KBM-7 (cell line): Measurements from ENCODE around the gene EFCAB9.
"Not testable (repeated sequence)": the region's sequence is repeated elsewhere in the genome, so short reads cannot be mapped to it uniquely, and the experiment has no call there.

ENCODE experiments used
- DNase-seq: peaks from one replicate; pipeline ENCODE4 v3.0.0-alpha.2; 2015
- in situ Hi-C: fragments of 300-500 bp; cut with MboI; formaldehyde crosslinking; loops from 2 replicates; pipeline ENCODE4 v1.14.3; 2020; ENCODE audit warnings: low sequenced_read_pairs, low pct_unique_long_range_greater_than_20kb, mixed read lengths

The EFCAB9 gene

DNA sequence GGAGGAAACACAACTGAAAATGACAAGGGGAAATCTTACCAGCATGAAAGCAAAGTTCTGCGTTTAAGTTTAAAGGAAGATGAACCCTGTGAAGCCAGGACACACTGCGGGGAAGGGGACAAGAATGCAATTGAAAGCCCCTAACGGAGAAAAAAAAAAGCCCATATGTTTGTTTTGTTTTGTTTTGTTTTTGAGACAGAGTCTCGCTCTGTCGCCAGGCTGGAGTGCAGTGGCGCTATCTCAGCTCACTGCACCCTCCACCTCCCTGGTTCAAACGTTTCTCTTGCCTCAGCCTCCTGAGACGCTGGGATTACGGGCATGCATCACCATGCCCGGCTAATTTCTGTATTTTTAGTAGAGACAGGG, 8.9 kb upstream of the EFCAB9 start:
- in situ Hi-C loops = loop anchor here (10.0 kb wide), 1 partner anchor 70 kb away; no protein-coding TSS in a partner anchor
- DNase-seq = no peak

DNA sequence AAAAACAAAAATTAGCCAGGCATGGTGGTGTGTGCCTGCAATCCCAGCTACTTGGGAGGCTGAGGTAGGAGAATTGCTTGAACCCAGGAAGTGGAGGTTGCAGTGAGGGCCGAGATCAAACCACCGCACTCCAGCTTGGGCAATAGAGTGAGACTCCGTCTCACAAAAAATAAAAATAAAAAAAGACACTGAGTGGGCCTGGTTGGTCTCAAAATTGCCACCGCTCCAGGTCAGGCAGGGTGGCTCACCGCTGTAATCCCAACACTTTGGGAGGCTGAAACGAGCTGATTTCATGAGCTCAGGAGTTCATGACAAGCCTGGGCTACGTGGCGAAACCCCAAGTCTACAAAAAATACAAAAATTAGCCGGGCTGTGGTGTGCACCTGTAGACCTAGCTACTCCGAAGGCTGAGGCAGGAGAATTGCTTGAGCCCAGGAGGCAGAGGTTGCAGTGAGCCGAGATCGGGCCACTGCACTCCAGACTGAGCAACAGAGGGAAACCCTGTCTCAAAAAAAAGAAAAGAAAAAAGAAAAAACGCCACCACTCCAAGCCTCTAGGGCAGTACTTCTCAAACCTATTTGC, 7.8 kb upstream of the EFCAB9 start:
- DNase-seq = no peak
- in situ Hi-C loops = loop anchor here (10.0 kb wide), 1 partner anchor 71 kb away; no protein-coding TSS in a partner anchor

DNA sequence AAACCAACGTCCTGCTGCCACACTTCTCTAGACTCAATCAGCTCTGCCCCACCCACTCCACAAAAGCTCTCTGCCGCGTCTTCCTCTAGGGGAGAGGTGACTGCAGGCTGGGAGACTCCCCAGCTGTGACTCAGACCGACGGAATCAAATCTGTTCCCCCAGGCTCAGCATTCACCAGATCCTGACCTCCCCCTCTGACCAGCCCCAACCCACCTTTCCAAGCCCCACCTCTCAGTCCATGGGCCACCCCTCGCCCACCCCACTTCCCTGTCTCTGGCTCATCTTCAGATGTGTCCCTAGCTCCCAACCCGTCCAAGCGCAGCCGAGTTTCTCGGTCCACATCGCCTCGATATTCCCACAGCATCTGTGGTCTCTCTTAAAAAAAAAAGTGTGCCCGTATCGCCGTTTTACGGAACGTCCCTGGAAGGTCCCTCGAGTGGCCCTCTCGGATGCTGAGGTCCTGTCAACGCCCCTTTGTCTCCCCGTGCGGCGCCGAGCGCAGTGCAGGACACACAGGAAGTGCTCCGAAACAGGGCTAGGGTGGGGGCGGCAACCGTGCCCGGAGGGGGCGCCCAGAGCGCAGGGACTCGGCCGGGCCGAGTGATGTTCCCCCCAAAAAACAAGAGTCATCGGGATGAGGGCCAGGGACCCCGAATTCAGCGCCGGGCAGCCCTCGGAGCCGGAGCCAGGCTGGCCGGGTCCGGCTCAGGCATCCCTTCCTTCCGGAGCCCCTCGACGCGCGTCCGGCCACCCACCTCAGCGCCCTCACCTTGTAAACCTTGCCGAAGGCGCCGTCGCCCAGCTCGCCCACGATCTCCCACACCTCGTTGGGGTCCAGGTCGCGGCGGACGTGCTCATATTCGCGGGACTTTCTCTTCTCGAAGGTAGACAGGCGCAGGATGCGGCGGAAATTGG, 6.6 kb upstream of the EFCAB9 start:
- in situ Hi-C loops = loop anchor here (10.0 kb wide), 1 partner anchor 73 kb away; no protein-coding TSS in a partner anchor
- DNase-seq = peak; percentile 67

DNA sequence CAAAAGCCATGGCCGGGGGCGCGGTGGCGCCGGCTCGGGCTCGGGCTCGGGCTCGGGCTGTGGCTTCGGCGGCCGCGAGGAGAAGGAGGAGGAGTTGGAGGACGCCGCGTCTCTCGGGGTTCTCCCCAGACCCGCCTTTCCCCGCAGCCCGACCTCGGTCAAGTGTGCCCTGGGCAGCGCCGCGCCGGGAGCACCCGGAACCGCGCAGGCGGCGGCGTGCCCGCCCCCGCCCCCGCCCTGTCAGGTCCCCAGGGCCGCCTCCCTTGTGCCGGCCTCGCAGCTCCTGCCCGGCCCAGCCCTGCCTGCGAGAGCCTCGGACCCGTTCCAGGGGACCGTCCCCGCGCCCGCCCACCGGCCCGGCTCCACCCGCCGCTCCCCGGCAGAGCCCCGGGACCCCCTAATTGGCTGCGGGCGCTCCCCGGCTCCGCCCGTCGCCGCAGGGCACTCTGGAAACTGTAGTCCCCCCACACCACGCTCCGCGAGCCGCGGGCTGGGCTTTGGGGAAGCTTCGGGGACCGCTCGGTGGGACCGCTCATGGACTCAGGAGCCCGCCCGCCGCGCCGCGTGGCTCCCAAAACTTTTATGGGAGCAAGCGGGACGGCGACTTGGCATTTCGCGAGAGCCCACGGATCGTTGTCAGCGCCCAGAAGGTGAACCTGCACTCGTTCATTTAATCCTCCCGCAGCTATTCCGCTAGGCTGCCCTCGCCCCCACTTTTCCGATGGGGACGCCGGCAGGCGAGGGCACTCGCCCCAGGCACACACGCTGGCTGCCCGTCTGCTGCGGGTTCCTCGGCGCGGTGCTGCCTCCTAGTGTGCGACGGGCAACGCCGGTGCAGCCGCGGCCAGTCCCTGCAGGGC, 5.7 kb upstream of the EFCAB9 start, which contains the start of gene STK10:
TSS of gene STK10 (minus strand) at position 192 of the 860 bp plus-strand sequence. CDS start at position 10, 182 bp downstream.
- in situ Hi-C loops = loop anchor here (10.0 kb wide), 1 partner anchor 73 kb away; no protein-coding TSS in a partner anchor
- DNase-seq = peak; percentile 95

DNA sequence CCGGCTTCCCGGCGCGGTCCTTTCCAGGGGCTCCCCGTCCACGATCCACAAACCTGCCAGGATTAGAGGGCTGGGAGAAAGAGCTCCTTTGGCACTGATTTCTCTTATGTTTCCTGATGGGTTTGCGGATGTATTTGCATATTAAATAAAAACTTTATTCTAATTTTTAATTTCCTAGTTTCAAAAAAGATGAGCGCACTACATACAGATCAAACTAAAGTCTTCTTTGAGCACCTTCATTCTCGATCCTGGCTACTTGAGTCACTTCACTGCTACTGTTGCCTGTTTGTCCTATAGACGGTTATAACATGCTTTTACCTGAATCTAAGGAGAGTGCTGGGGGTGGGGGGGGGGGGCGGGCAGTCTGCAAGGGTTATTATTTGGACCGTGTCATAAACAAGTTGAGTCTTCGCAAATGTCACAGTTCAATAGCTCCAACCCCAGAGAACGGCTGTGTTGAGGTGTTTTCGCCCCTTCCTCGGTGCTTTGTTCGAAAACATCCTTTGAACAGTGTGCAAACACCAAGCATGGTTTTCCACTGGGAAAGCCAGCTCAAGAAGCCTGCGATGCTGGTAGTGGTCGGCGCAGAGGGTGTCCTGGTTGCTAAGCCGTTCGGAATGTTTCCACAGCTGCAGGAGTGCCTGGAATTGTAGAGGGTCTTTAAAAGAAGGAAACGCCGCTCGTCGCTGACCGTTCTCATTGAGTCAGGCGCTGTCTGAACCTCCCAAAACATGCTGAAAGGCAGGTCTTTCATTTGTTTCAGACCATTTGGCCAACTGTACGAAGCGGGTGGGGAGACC, 4.9 kb upstream of the EFCAB9 start:
- DNase-seq = no peak
- in situ Hi-C loops = loop anchor here (10.0 kb wide), 1 partner anchor 74 kb away; no protein-coding TSS in a partner anchor

DNA sequence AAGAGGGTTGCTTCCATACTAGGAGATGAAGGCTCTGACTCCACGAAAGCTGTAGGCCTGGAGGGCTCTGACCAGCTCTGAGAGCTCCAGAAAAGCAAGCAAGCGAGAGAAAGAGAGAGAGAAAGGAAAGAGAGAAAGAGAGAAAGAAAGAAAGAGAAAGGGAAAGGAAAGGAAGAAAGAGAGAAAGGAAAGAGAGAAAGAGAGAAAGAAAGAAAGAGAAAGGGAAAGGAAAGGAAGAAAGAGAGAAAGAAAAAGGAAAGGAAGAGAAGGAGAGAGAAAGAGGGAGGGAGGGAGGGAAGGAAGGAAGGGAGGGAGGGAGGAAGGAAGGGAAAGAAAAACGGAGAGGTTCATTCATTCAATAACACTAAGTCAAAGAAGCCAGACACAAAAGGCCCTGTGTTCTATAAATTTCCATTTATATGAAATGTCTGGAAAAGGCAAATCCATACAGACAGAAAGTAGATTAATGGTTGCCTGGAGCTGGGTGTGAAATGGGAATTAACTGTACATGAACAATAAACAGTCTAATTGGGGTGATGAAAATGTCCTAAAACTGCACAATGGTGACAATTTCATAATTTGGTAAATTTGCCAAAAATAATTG, 4.2 kb upstream of the EFCAB9 start:
- DNase-seq = no peak
- in situ Hi-C loops = loop anchor here (10.0 kb wide), 1 partner anchor 75 kb away; no protein-coding TSS in a partner anchor

DNA sequence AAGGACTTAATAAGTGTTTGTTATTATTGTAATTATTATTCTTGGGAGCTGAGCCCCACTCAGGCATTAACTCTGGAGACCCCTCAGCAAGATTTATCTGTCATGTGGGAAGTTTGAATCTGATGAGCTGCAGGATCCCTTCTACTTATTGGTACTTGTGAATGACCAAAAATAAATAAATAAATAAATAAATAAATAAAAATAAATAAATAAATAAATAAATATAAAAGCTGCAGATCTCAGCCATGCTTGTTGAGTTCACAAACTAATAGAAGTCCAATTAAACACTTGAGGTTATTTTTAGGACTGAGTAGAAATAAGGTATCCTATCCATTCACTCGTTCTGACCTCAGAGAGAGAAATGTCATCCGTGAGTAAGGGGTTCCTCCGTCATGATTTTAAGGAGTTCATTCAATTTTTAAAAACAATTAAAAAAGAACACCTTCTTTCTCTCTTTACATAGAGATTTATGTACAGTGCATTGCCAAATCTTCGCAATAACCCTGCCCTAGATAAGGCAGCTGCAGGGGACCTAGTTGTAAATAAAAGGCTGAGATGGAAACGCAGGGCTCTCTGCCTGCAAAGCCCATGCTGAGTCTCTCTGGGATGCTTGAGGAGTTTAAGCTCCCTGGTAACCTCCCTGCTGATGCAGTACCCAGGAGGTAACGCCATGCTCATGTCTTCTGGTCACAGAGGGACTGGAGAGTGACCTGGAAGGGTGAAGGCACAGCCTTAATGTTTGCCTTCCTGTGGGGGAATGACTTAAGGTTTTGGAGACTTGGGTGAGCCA, 1.2 kb downstream of the EFCAB9 start:
- DNase-seq = no peak
- in situ Hi-C loops = no loop called here

DNA sequence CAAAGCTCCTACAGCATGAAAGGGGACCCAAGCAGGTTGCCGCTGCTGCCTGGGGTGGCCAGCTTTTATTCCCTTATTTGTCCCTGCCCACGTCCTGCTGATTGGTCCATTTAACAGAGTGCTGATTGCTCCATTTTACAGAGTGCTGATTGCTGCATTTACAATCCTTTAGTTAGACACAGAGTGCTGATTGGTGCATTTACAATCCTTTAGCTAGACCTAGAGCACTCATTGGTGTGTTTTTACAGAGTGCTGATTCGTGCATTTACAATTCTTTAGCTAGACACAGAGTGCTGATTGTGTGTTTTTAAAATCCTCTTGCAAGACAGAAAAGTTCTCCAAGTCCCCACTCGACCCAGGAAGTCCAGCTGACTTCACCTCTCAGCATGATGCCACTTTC, 3.8 kb downstream of the EFCAB9 start:
- in situ Hi-C loops, DNase-seq: not testable (repeated sequence)

DNA sequence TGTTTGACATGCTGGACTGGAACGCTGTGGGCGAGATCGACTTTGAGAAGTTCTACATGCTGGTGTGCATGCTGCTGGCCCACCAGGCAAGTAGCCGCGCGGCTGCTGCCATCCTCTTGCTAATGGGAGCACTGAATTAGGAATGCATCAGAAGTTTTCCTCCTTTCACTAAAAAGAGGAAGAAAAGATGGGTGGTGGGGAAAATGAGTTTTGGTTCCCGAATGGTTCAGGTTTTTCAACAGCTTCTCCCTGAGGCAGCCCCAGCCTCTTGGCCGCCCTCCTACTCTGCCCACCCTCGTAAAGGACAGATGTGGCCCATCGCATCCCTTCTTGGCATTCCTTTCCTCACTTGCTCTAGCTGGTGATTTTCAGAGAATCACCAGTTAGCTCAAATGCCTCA, 5.5 kb downstream of the EFCAB9 start:
- in situ Hi-C loops = no loop called here
- DNase-seq = no peak

DNA sequence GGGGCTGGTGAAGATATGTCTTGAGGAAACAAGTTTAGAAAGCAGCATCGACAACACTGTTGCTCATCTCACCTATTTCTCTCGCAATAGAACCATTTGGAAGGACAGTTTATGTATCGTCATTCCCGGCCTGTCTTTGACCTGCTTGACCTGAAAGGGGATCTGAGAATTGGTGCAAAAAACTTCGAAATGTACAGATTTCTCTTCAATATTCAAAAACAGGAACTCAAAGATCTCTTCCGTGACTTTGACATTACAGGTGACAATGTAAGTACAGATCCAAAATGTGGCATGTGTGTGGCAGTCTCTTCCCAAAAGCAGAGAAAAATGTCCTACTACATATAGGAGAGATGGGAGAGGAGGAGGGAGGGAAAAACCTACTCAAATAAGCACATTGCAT, 6.5 kb downstream of the EFCAB9 start:
- in situ Hi-C loops = no loop called here
- no peak for DNase-seq

DNA sequence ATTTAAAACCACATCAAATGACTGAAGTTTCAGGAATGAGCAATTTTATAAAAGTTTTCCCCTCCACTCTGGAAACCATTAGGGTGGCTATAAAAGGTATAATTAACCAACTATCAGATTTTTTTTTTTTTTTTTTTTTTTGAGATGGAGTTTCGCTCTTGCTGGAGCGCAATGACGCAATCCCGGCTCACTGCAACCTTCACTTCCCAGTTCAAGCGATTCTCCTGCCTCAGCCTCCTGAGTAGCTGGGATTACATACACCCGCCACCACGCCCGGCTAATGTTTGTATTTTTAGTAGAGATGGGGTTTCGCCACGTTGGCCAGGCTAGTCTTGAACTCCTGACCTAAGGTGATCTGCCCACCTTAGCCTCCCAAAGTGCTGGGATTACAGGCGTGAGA, 12.0 kb downstream of the EFCAB9 start:
- not testable (repeated sequence) for DNase-seq

DNA sequence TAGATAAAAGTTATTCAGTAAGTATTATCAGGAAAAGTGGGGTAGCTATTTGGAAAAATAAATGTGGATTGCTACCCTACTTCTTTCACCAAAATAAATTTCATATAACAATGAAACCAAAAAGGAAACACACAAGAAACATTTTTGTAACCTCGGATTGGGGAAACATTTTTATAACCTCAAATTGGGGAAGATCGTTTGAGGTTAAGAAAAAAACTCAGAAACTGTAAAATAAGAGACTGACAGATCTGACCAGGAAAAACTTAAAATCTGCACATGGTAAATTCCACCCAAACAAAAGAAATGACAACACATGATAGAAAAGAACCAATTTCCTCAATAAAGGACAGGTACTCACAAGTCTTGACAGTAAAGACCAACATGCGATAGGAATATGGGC, 13.5 kb downstream of the EFCAB9 start:
- in situ Hi-C loops = no loop called here
- peak; percentile 28 for DNase-seq

More for the DNA sequence above, 12.0 kb downstream of the EFCAB9 start:
- in situ Hi-C loops = not testable (repeated sequence)

DNA sequence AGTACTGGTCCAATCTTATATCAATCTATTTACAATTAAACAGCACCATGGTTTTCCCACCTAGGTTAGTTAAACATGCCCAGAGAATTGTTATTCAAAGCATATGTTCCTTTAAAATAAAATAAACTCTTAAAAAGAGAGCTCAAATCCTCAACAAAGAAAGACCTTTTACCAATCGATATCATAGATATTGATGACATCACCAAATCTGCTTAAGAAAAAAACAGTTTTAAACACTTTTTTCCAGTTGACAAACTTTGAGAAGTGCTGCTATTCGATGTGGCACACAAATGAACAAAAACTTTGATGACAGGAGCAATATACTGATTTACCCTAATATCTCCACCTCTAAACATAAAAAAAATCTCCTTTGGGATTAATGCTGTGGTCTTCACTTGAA, 15.7 kb downstream of the EFCAB9 start:
- in situ Hi-C loops = no loop called here
- no peak for DNase-seq

DNA sequence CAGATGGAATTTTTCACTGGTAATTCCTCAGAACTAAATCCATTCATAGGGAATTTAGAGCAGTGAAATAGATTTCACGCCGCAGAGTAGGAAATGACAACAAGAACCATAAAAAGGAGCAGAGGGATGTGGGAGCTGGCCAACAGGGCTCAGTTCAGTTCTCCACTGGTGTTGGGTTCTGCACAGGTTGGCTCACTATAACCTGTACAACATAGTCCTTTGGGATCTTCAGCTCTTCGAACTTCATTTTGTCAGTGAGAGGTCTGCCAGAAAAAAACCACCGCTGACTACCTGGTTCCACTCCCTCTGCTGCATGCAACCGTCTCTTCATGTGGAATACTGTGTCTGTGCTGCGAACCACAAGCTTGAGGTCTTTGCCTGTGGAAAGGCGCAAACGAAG, 17.7 kb downstream of the EFCAB9 start:
- no peak for DNase-seq
- in situ Hi-C loops = no loop called here

DNA sequence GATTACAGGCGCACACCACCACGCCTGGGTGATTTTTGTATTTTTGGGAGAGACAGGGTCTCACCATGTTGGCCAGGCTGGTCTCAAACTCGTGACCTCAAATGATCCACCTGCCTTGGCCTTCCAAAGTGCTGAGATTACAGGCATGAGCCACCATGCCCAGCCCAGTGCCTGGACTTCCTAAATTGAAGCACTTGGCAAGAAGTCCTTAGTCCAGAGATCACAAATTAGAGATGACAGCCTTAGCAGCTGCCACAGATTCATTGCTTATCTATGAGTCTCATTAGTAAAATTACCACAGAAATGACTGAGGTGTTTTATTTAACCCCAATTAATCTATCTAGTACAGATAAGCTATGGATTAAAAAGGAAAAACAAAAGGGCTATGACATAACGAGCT, 19.2 kb downstream of the EFCAB9 start:
- in situ Hi-C loops = no loop called here
- DNase-seq = no peak

DNA sequence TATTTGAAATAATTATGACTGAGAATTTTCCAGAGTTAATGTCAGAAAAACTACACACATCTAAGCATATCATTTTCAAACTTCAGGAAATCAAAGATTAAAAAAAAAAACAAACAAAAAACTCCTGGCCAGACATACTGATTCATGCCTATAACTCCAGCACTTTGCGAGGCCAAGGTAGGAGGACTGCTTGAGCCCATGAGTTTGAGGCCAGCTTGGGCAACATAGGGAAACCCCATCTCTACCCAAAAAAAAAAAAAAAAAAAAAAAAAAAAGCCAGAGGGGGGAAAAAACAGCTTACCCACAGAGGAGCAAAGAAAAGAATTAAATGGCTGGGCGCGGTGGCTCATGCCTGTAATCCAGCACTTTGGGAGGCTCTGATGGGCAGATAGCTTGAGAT, 22.4 kb downstream of the EFCAB9 start:
- DNase-seq = no peak
- in situ Hi-C loops = no loop called here

DNA sequence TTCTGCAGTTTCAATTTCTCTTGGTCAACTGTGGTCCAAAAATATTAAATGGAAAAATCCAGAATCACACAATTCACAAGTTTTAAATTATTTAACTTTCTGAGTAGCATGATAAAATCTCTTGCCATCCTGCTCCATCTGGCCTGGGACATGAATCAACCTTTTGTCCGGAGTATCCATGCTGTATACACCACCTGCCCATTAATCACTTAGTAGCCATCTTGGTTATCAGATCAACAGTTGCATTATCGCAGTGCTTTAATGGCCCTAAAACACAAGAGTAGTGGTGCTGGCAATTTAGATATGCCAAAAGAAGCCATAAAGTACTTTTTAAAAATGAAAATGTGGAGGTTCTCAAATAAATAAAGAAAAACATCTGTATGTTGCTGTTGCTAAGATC, 25.3 kb downstream of the EFCAB9 start:
- in situ Hi-C loops = no loop called here
- no peak for DNase-seq
